Peyer's patch (tissue), 4 donors: ENCODE data around the gene HRH2.

Experiments
- CTCF ChIP-seq, 6 experiments: fragments of 450-650 bp in 4 of 6; fragments of 200-600 bp in 2 of 6; sonication (generic) in 1 of 6; IDR thresholded peaks; one replicate each; pipeline ENCODE4 v1.5.1; 2017 to 2019; ENCODE audit warnings: antibody characterized with exemption in 6 of 6, mild to moderate bottlenecking in 3 of 6, moderate library complexity in 1 of 6
- POLR2A ChIP-seq, 2 donors: fragments of 450-650 bp; IDR thresholded peaks; one replicate each; pipeline ENCODE4 v1.5.1; 2017; ENCODE audit warnings: antibody characterized with exemption in 2 of 2, mild to moderate bottlenecking in 2 of 2, moderate library complexity in 2 of 2

DNA sequence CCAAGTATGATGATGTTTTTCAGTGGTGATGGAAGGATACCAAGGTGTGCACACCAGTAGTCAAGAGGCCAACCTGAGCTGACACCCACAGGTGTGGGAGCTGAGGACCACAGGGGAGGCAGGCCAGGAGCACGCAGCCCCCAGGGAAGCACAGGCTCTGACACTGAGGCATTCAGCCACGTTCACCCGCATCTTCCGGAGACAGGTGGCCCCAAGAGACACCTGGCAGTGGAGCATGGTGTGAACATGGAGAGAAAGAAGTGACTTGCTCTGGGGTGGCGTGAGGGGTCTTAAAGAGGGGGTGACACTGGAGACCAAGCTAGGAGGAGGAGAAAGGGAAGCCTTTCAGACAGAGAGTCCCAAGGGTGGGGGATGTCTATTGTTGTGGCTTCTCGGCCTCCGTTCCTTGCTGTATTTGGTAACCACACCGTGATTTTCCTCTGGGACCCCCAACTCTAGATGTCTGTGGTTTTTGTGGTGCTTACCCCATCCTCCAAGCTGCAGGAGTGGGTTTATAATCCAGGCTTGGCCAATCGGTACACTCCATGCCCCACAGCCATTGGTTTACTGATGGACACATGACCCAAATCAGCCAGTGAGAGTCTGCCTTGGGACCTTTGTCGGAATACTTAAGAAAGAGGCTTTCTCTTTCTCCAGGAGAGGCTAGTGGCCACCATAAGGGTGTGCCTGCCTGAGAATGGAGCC lies 84.6 kb downstream of the HRH2 start:
- no peak for TF ChIP-seq CTCF (IDR thresholded peaks at IDR 0.05)
- TF ChIP-seq POLR2A (IDR thresholded peaks at IDR 0.05) = no peak
